Suprapubic skin (tissue), 3 donors: Measurements from ENCODE around the gene SNN.

ENCODE experiments used
- CTCF ChIP-seq, 2 donors: fragments of 200-600 bp in 1 of 2; fragments of 450-650 bp in 1 of 2; sonication (generic) in 1 of 2; IDR thresholded peaks; one replicate each; pipeline ENCODE4 v1.5.1; 2016 to 2019; ENCODE audit warnings: antibody characterized with exemption in 2 of 2, mild to moderate bottlenecking in 1 of 2, moderate library complexity in 1 of 2
- POLR2A ChIP-seq, 2 donors: fragments of 450-650 bp; IDR thresholded peaks; one replicate each; pipeline ENCODE4 v1.6.1; 2017; ENCODE audit warnings: antibody characterized with exemption in 2 of 2, mild to moderate bottlenecking in 2 of 2, moderate library complexity in 2 of 2

GRCh38 chr16:11669380-11670146 lies 1.3 kb downstream of the SNN start:
- no peak for TF ChIP-seq CTCF (IDR thresholded peaks at IDR 0.05)
- peak in 1 of 2 donors; percentile 12 for TF ChIP-seq POLR2A (IDR thresholded peaks at IDR 0.05)
